Hematopoietic multipotent progenitor cell treated with erythropoietin and hydrocortisone succinate and interleukin-3 and kit ligand, for 15 days (in vitro differentiated cells): ENCODE data around the gene HOXD10.

ENCODE experiments used
- DNase-seq: peaks from one replicate; pipeline ENCODE4 v3.0.0-alpha.2; 2015; ENCODE audit warnings: low spot score

HOXD10 gene

DNA sequence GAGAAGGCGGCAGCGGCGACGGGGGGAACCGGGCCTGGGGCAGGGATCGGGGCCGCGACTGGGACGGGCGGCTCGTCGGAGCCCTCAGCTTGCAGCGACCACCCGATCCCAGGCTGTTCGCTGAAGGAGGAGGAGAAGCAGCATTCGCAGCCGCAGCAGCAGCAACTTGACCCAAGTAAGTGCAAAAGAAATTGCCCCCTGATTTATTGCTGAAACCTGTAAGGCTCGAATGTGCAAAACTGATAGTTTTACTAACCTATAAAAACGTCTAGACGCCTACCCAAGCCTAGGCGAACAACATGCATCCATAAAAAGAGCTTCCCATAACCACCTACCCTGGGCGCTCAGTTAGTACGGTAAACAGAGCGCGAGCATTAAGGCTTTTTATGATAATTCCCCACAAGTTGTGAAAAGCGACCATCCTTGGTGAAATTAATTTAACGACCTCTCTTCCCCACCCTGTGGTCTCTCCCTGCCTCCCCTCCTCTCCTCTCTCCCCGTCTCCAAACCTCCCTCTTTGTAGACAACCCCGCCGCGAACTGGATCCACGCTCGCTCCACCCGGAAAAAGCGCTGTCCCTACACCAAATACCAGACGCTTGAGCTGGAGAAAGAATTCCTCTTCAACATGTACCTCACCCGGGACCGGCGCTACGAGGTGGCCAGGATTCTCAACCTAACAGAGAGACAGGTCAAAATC, 7.0 kb downstream of the HOXD10 start:
- no peak for DNase-seq

GRCh38 chr2:176124110-176124946, 7.8 kb downstream of the HOXD10 start:
- DNase-seq = no peak

DNA sequence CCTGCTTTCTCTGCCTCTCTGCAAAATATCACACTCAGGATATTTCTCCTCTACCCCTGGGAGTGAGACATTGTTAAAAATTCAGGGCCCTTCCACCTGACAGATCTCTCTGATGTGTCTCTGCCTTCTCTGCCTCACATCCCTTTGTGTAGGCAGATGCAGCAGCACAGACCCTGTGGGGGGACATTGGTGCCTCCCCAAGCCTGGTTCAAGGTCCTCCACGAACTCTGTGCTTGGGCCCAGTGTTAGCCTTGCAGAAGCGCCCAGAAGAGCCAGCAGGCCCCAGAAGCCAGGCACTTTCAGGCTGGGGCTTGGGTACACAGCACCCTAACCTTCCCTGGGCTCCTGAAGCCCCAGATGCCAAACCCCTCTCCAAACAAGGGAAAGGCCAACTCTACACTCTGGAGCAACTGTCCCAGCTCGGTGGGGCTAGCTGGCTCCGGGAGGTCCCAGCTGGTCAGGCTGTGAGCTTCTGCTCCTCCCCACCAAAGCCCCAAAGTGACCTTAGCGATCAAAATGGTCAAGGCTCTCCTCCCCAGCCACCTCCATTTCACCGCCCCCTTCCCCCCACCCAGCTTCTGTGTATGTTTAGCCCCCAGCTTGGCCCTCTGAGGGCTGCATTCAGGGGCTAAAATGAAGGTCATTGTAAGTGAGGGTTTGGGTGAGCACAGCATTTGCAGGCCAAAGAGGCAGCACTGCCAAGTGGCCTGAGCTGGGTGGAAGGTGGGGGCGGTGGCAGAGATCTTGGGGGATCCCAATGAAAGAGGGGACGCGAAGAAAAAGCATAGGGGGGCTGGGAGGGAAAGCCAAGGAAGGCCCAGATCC, 8.6 kb downstream of the HOXD10 start:
- DNase-seq = no peak

DNA sequence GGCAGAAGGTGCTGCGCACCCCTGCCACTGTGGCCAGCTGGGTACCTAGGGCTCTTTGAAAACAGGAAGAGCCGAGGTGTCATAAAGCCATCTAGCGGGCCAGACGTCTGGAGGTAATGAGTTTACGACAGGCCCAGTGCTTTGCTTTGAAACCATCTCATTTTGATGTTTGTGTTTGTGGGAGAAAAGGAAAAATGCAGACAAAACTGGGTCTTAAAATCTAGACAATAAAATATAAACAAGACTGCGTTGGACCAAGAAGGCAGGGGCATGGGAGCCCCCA, 9.1 kb downstream of the HOXD10 start:
- no peak for DNase-seq

DNA sequence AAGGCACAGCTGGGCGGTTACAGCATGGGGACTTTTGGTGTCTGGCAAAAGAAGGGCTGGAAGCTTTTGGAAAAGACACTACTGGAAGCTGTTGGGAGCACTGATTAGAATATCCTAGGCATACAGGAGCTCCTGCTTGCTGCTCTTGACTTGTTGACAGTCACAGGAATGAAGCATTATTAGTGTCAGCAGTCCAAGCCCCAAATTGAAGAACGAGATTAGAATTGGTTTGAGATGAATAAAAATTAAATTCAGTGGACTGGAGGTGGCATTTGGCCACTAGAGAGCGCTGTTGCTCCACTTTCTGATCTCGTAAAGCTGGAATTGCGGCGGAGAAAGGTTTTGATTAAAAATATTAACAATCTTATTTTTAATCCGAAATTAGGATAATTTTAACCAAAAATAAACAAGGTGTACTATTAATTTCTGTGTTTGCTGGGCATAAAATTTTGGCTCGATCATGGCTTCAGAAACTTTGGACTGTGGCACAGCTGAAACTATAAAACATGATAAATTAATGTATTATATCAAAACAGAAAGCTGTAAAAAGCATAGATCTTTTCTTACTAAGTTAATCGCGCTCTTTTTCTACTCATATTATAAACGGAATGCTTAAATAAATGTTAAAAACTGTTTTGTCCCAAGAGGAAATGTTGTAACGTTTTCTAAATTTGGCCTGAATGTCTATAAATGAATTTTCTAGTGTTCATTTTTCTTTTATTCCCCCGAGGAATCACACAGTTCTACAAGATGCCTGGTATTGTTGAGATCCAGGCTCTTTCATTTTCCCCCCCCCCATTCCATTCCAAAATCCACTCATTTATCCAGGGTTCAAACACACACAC, 10.6 kb downstream of the HOXD10 start:
- DNase-seq = peak; percentile 60

- DNase-seq = no peak
Measured at GRCh38 chr2:176127774-176128072, 11.1 kb downstream of the HOXD10 start.

DNA sequence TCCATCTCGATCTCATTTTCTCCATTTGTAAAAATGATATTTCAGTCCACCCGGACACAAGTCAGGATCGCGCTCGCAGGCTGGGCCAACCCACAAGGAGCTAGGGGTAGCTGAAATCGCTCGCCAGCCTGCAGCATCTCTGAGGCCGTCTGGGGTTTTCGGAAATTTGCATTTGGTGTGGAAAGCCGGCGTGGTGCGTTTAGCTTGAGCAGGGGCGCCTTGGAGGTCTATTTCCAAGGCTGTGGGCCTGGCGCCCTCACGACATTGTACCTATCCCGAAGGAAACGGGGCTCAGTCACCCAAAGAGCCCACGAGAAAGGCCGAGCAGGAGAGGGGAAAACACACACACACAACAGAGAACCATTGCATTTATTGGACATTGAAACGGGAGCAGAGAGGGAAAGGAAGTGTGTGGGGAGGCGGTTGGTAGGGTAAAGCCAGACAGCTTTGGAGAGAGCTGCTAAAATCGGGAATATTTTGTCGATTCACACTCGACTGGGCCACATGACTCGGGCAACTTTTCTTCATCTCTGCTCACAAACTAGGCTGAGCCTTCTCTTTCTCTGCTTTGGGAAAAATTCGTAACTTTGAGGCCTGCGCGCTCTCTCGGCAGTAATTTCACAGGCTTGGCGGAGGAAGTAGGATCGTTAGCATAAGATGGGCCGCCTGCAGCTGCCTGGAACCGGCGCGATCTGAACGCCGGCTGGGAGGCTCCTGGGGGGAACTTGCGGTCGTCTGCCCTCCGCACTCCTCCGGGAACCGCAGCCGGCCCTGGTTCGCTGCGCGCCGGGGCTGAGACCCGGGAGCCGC, 11.8 kb downstream of the HOXD10 start:
- DNase-seq = no peak

- no peak for DNase-seq
Measured at GRCh38 chr2:176128982-176129796, 12.6 kb downstream of the HOXD10 start, which contains the start of gene HOXD8. TSS of gene HOXD8 (plus strand) at chr2:176129705. CDS start at chr2:176130367, 662 bp downstream.

GRCh38 chr2:176129813-176130146, 13.2 kb downstream of the HOXD10 start:
- DNase-seq = no peak

- no peak for DNase-seq
Measured at GRCh38 chr2:176130147-176130956, 13.8 kb downstream of the HOXD10 start.

- DNase-seq = no peak
Measured at GRCh38 chr2:176130957-176131847, 14.6 kb downstream of the HOXD10 start.

DNA sequence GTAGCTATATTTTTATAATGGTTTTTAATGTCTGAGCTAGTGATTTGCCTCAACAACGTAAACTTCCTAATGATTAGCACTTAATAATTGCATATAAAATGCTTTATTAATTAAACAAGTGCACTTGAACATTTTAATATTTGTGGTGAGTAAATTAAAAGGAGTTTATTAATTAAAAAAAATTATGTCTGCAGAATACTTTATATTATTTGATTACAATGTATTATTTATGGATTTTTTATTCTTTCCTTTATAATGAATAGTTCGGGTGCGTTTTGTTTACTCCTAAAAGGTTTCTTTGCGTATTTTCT, 15.2 kb downstream of the HOXD10 start:
- no peak for DNase-seq

GRCh38 chr2:176132205-176133171, 15.9 kb downstream of the HOXD10 start:
- no peak for DNase-seq

- DNase-seq = no peak
Measured at GRCh38 chr2:176133389-176133788, 16.8 kb downstream of the HOXD10 start.

GRCh38 chr2:176134035-176134434, 17.5 kb downstream of the HOXD10 start:
- DNase-seq = no peak

DNA sequence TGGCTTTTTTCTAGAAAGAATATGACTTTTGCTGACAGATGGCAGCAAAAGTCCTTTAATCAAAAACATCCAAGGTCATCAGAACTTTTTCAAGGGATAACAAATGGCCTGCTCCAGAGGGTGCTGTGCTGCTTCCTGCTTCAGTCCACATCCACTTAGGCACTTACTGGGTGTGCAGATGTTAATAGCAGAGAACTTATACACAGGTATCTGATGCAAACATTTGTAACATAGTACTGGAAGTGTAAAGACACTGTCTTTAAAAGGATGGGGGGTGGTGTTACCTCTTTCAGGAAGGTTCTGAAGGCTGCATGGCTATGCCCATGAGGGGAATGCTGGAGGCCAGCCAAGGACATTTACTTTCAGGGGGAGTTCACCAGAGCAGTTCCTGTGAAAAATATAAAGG, 18.5 kb downstream of the HOXD10 start:
- no peak for DNase-seq
